Thoracic aorta endothelial cell (primary cell): ENCODE data around the gene EMP3. TPM values are rescaled to one million over a fixed set of nuclear protein-coding genes. Genes with fewer than 3 reads are reported as not detected.

Source experiments
- total RNA-seq: library from RNA; depleted of rRNA; stranded (reverse); fragments of >200 nt; gene quantifications from 2 replicates; pipeline ENCODE4 v1.2.3, GENCODE V29; 2012

The EMP3 gene
- 33.2 and 47.0 TPM in 2 replicates for total RNA-seq

GRCh38 chr19:48325265-48325910 lies at the start of gene EMP3:
Gene EMP3, plus strand, starts transcription at chr19:48325552. Its CDS starts 1,293 bp downstream, at chr19:48326845.

GRCh38 chr19:48363810-48364597 lies 38.7 kb downstream of the EMP3 start, which contains the start of the genes SYNGR4 and TMEM143:
Gene SYNGR4, plus strand, starts transcription at chr19:48364367. Its CDS starts 1,476 bp downstream, at chr19:48365843.
Gene TMEM143, minus strand, starts transcription at chr19:48363940. Its CDS starts 20 bp downstream, at chr19:48363920.

Other genes starting within 250 kb of the EMP3 start
- 22.7 and 48.9 TPM in 2 replicates for gene PLA2G4C, start 214.7 kb upstream of the EMP3 start, total RNA-seq
- 46.5 and 50.0 TPM in 2 replicates for gene LIG1, start 155.2 kb upstream of the EMP3 start, total RNA-seq
- 2.9 TPM in 2 replicates for gene ZSWIM9, start 154.9 kb upstream of the EMP3 start, total RNA-seq
- 220 and 254 TPM in 2 replicates for gene CARD8, start 69.6 kb upstream of the EMP3 start, total RNA-seq
- 1.5 and 3.2 TPM in 2 replicates for gene ZNF114, start 55.5 kb upstream of the EMP3 start, total RNA-seq
- gene TMEM143, start 38.4 kb downstream of the EMP3 start, total RNA-seq: 4.4 and 5.0 TPM in 2 replicates
- gene SYNGR4, start 38.8 kb downstream of the EMP3 start, total RNA-seq: not detected in 2 replicates
- gene KDELR1, start 66.0 kb downstream of the EMP3 start, total RNA-seq: 80.3 and 101 TPM in 2 replicates
- 0.40 and 0.57 TPM in 2 replicates for gene GRIN2D, start 68.1 kb downstream of the EMP3 start, total RNA-seq
- gene GRWD1, start 120.4 kb downstream of the EMP3 start, total RNA-seq: 48.3 and 54.2 TPM in 2 replicates
- gene KCNJ14, start 130.0 kb downstream of the EMP3 start, total RNA-seq: 0.57 and 0.66 TPM in 2 replicates
- gene CYTH2, start 143.8 kb downstream of the EMP3 start, total RNA-seq: 65.1 and 96.0 TPM in 2 replicates
- gene LMTK3, start 186.3 kb downstream of the EMP3 start, total RNA-seq: under 0.01 and 0.22 TPM in 2 replicates
- gene SULT2B1, start 226.6 kb downstream of the EMP3 start, total RNA-seq: not detected in 2 replicates